Measurements from ENCODE around the gene RLN3.
"Not testable (repeated sequence)": the region's sequence is repeated elsewhere in the genome, so short reads cannot be mapped to it uniquely, and the experiment has no call there.

Gene RLN3

GRCh38 chr19:14026652-14027192, 1.2 kb upstream of the RLN3 start:
- WGBS (ENCODE audit: extremely low coverage, insufficient coverage, insufficient read length), result no CpG with 5 or more reads among the region's 5 CpGs
- H3K36me3 ChIP-seq (ENCODE audit: control insufficient read depth in 1 of 2, insufficient read depth in 2 of 2, low read length in 2 of 2); H3K14ac ChIP-seq (ENCODE audit: low read length); H3K9ac ChIP-seq (ENCODE audit: low read length); H2BK12ac ChIP-seq (ENCODE audit: low read length); H2AK5ac ChIP-seq (ENCODE audit: low read length); H3K4me3 ChIP-seq (ENCODE audit: low read depth, low read length); H4K8ac ChIP-seq (ENCODE audit: low read depth, low read length); H3K79me2 ChIP-seq (ENCODE audit: control insufficient read depth, insufficient read depth, low read length, poor library complexity); H2BK120ac ChIP-seq (ENCODE audit: insufficient read depth, low read length, poor library complexity); H4K91ac ChIP-seq (ENCODE audit: low read depth, low read length); H2BK5ac ChIP-seq (ENCODE audit: low read depth, low read length, poor library complexity); H3K23ac ChIP-seq (ENCODE audit: low read length); H3K4me1 ChIP-seq (ENCODE audit: control insufficient read depth in 1 of 2, insufficient read depth in 2 of 2, low read length in 2 of 2); H3K9me3 ChIP-seq (ENCODE audit: insufficient read depth, low read depth, low read length); H3K27me3 ChIP-seq (ENCODE audit: insufficient read depth, low read length); H4K12ac ChIP-seq (ENCODE audit: low read depth, low read length); H3K27ac ChIP-seq (ENCODE audit: low read depth, low read length); H2AFZ ChIP-seq (ENCODE audit: insufficient read depth, low read length, poor library complexity); H3K4me2 ChIP-seq (ENCODE audit: low read length); H3K79me1 ChIP-seq (ENCODE audit: low read length); H3K18ac ChIP-seq (ENCODE audit: low read length); H3K4ac ChIP-seq (ENCODE audit: low read depth, low read length): not testable (repeated sequence)
- peak; percentile 68 to 92 for DNase-seq

GRCh38 chr19:14028901-14029300, 953 bp downstream of the RLN3 start:
- Histone ChIP-seq H4K8ac (ENCODE audit: low read depth, low read length) (no peak overlapping the region), H2AFZ (ENCODE audit: insufficient read depth, low read length, poor library complexity) (no peak overlapping the region), H3K27me3 (ENCODE audit: insufficient read depth, low read length) (no peaks in the 10 kb centered on the region), H3K14ac (ENCODE audit: low read length) (no peak overlapping the region), H3K79me1 (ENCODE audit: low read length) (peaks cover 7% of the 10 kb centered on the region), H3K9me3 (ENCODE audit: insufficient read depth, low read depth, low read length) (no peaks in the 10 kb centered on the region), H3K4me2 (ENCODE audit: low read length) (no peak overlapping the region), H3K4me3 (ENCODE audit: low read depth, low read length) (no peak overlapping the region), H3K18ac (ENCODE audit: low read length) (no peak overlapping the region), H3K4me1 (ENCODE audit: control insufficient read depth in 1 of 2, insufficient read depth in 2 of 2, low read length in 2 of 2) (peaks cover 3% of the 10 kb centered on the region in 2 experiments), H2BK5ac (ENCODE audit: low read depth, low read length, poor library complexity) (no peak overlapping the region), H2BK12ac (ENCODE audit: low read length) (no peak overlapping the region), H3K79me2 (ENCODE audit: control insufficient read depth, insufficient read depth, low read length, poor library complexity) (peaks cover 3% of the 10 kb centered on the region), H3K27ac (ENCODE audit: low read depth, low read length) (no peak overlapping the region), H2BK120ac (ENCODE audit: insufficient read depth, low read length, poor library complexity) (no peak overlapping the region), H3K9ac (ENCODE audit: low read length) (no peak overlapping the region), H3K4ac (ENCODE audit: low read depth, low read length) (no peak overlapping the region), H4K12ac (ENCODE audit: low read depth, low read length) (no peak overlapping the region), H3K23ac (ENCODE audit: low read length) (no peak overlapping the region), H3K36me3 (ENCODE audit: control insufficient read depth in 1 of 2, insufficient read depth in 2 of 2, low read length in 2 of 2) (no peaks in the 10 kb centered on the region), H4K91ac (ENCODE audit: low read depth, low read length) (no peak overlapping the region), H2AK5ac (ENCODE audit: low read length) (no peak overlapping the region)
- no CpG with 5 or more reads among the region's 4 CpGs for WGBS (ENCODE audit: extremely low coverage, insufficient coverage, insufficient read length)
- DNase-seq, result no peak

- Histone ChIP-seq H4K91ac (ENCODE audit: low read depth, low read length) (peak overlapping the region; percentile 77), H3K14ac (ENCODE audit: low read length) (no peak overlapping the region), H3K9me3 (ENCODE audit: insufficient read depth, low read depth, low read length) (no peaks in the 10 kb centered on the region), H3K18ac (ENCODE audit: low read length) (no peak overlapping the region), H3K4ac (ENCODE audit: low read depth, low read length) (no peak overlapping the region), H3K36me3 (ENCODE audit: control insufficient read depth in 1 of 2, insufficient read depth in 2 of 2, low read length in 2 of 2) (no peaks in the 10 kb centered on the region), H4K8ac (ENCODE audit: low read depth, low read length) (no peak overlapping the region), H3K79me2 (ENCODE audit: control insufficient read depth, insufficient read depth, low read length, poor library complexity) (peaks cover 3% of the 10 kb centered on the region), H2BK12ac (ENCODE audit: low read length) (no peak overlapping the region), H3K4me2 (ENCODE audit: low read length) (peak overlapping the region; percentile 77), H2BK120ac (ENCODE audit: insufficient read depth, low read length, poor library complexity) (no peak overlapping the region), H3K27me3 (ENCODE audit: insufficient read depth, low read length) (no peaks in the 10 kb centered on the region), H3K27ac (ENCODE audit: low read depth, low read length) (no peak overlapping the region), H4K12ac (ENCODE audit: low read depth, low read length) (no peak overlapping the region), H2AFZ (ENCODE audit: insufficient read depth, low read length, poor library complexity) (peak overlapping the region; percentile 94), H3K79me1 (ENCODE audit: low read length) (peaks cover 7% of the 10 kb centered on the region), H3K9ac (ENCODE audit: low read length) (no peak overlapping the region), H3K4me1 (ENCODE audit: control insufficient read depth in 1 of 2, insufficient read depth in 2 of 2, low read length in 2 of 2) (peaks cover 3% of the 10 kb centered on the region in 2 experiments), H3K23ac (ENCODE audit: low read length) (no peak overlapping the region), H2BK5ac (ENCODE audit: low read depth, low read length, poor library complexity) (no peak overlapping the region), H2AK5ac (ENCODE audit: low read length) (no peak overlapping the region), H3K4me3 (ENCODE audit: low read depth, low read length) (no peak overlapping the region)
- no peak for DNase-seq
- WGBS (ENCODE audit: extremely low coverage, insufficient coverage, insufficient read length), result no CpG with 5 or more reads among the region's 20 CpGs
These were observed 3.2 kb downstream of the RLN3 start for GRCh38 chr19:14030997-14031718.

- Histone ChIP-seq H2BK120ac (ENCODE audit: insufficient read depth, low read length, poor library complexity) (peak within 1 kb of the TSS; percentile 35), H3K4me1 (ENCODE audit: control insufficient read depth in 1 of 2, insufficient read depth in 2 of 2, low read length in 2 of 2) (peaks cover 3% of the 10 kb centered on the region in 2 experiments), H2AK5ac (ENCODE audit: low read length) (no peak within 1 kb of the TSS), H3K36me3 (ENCODE audit: control insufficient read depth in 1 of 2, insufficient read depth in 2 of 2, low read length in 2 of 2) (no peaks in the 10 kb centered on the region), H2BK5ac (ENCODE audit: low read depth, low read length, poor library complexity) (peak within 1 kb of the TSS; percentile 37), H3K23ac (ENCODE audit: low read length) (no peak within 1 kb of the TSS), H3K9me3 (ENCODE audit: insufficient read depth, low read depth, low read length) (no peaks in the 10 kb centered on the region), H2AFZ (ENCODE audit: insufficient read depth, low read length, poor library complexity) (peak within 1 kb of the TSS; percentile 94), H3K79me2 (ENCODE audit: control insufficient read depth, insufficient read depth, low read length, poor library complexity) (peaks cover 3% of the 10 kb centered on the region), H3K18ac (ENCODE audit: low read length) (peak within 1 kb of the TSS; percentile 76), H3K4ac (ENCODE audit: low read depth, low read length) (peak within 1 kb of the TSS; percentile 23), H3K14ac (ENCODE audit: low read length) (peak within 1 kb of the TSS; percentile 78), H4K91ac (ENCODE audit: low read depth, low read length) (peak within 1 kb of the TSS; percentile 77), H3K27ac (ENCODE audit: low read depth, low read length) (no peak within 1 kb of the TSS), H3K4me2 (ENCODE audit: low read length) (peak within 1 kb of the TSS; percentile 77), H4K12ac (ENCODE audit: low read depth, low read length) (peak within 1 kb of the TSS; percentile 82), H2BK12ac (ENCODE audit: low read length) (peak within 1 kb of the TSS; percentile 86), H3K27me3 (ENCODE audit: insufficient read depth, low read length) (no peaks in the 10 kb centered on the region), H3K4me3 (ENCODE audit: low read depth, low read length) (peak within 1 kb of the TSS; percentile 70), H3K9ac (ENCODE audit: low read length) (peak within 1 kb of the TSS; percentile 57), H4K8ac (ENCODE audit: low read depth, low read length) (peak within 1 kb of the TSS; percentile 88), H3K79me1 (ENCODE audit: low read length) (peaks cover 7% of the 10 kb centered on the region)
- WGBS (ENCODE audit: extremely low coverage, insufficient coverage, insufficient read length), result no CpG with 5 or more reads among the region's 63 CpGs
- peak in 1 of 2 donors; percentile 52 for DNase-seq
These were observed 4.0 kb downstream of the RLN3 start, which contains the start of gene IL27RA for GRCh38 chr19:14031719-14032480. TSS of gene IL27RA (plus strand) at chr19:14031762. CDS start at chr19:14031873, 111 bp downstream.

Data from trophoblast cell (in vitro differentiated cells and primary cell).